Endothelial cell of umbilical vein (primary cell): ENCODE measurements around the gene KMT2B. TPM values are rescaled to one million over a fixed set of nuclear protein-coding genes. Genes with fewer than 3 reads are reported as not detected.

Experiments
- BruUV-seq: library from RNA; stranded (reverse); fragments of 400-500 nt; replicated peaks from 2 replicates; lab custom pipeline; 2021; lab: Mats Ljungman, UMichigan
- CTCF ChIA-PET: fragments of 300-600, 350-600 bp; sonication (Branson Sonifier 250); formaldehyde crosslinking; loops from one replicate; lab custom pipeline; 2021; ENCODE audit warnings: antibody characterized with exemption, inconsistent platforms; lab: Charles Lee
- POLR2A ChIA-PET: fragments of 300-600, 350-600 bp; sonication (Branson Sonifier 250); formaldehyde crosslinking; loops from one replicate; lab custom pipeline; 2021; ENCODE audit warnings: antibody characterized with exemption, inconsistent platforms; lab: Charles Lee
- DNase-seq: peaks from one replicate; pipeline ENCODE4 v3.0.0-alpha.2; 2011; ENCODE audit warnings: low read depth, low spot score
- FAIRE-seq: peaks from 2 replicates; lab custom pipeline; 2011; peaks lifted over from hg19 to GRCh38; lab: Jason Lieb, UNC
- H2AFZ ChIP-seq: 2 replicates; pipeline ENCODE4 v1.6.0; 2012; ENCODE audit warnings: low read depth, low read length, control low read depth, inconsistent platforms
- H3K27ac ChIP-seq: 2 replicates; pipeline ENCODE4 v1.5.1; 2011; ENCODE audit warnings: low read depth, mild to moderate bottlenecking, control low read depth, low read length, moderate library complexity; ENCODE audit not compliant: insufficient read depth
- H3K27me3 ChIP-seq, 2 experiments: 2 replicates each; pipeline versions ENCODE4 v1.6.0 to v1.6.1; 2011; ENCODE audit warnings: low read length in 2 of 2, mixed read lengths in 1 of 2; ENCODE audit not compliant: control insufficient read depth in 2 of 2, insufficient read depth in 2 of 2
- H3K36me3 ChIP-seq, 2 experiments: 2 replicates in 1 of 2; 3 replicates in 1 of 2; pipeline ENCODE4 v1.5.1; 2011; ENCODE audit warnings: low read length in 2 of 2, mild to moderate bottlenecking in 1 of 2, moderate library complexity in 1 of 2; ENCODE audit not compliant: control insufficient read depth in 2 of 2, insufficient read depth in 2 of 2; ENCODE audit errors: extremely low read depth in 1 of 2
- H3K4me1 ChIP-seq: 3 replicates; pipeline ENCODE4 v1.5.1; 2011; ENCODE audit warnings: mild to moderate bottlenecking, low read length; ENCODE audit not compliant: control insufficient read depth, insufficient read depth; ENCODE audit errors: extremely low read depth
- H3K4me2 ChIP-seq: 2 replicates; pipeline ENCODE4 v1.6.1; 2011; ENCODE audit warnings: low read length, control low read depth, mixed read lengths; ENCODE audit not compliant: insufficient read depth
- H3K4me3 ChIP-seq, 3 experiments: fragments of 200-600 bp in 1 of 3; sonication (generic), shearing (Covaris generic) in 1 of 3; replicated peaks in 1 of 3; 2 replicates each; pipeline ENCODE4 v1.5.1; 2011 to 2016; ENCODE audit warnings: control low read depth in 3 of 3, low read length in 3 of 3, mild to moderate bottlenecking in 2 of 3, inconsistent platforms in 1 of 3, low read depth in 1 of 3, moderate library complexity in 1 of 3; ENCODE audit not compliant: insufficient read depth in 1 of 3
- H3K79me2 ChIP-seq: 2 replicates; pipeline ENCODE4 v1.6.0; 2012; ENCODE audit warnings: low read length, inconsistent platforms; ENCODE audit not compliant: control insufficient read depth, insufficient read depth
- H3K9ac ChIP-seq: replicated peaks from 2 replicates; pipeline ENCODE3; 2011; ENCODE audit warnings: low read length, control low read depth; ENCODE audit not compliant: insufficient read depth; ENCODE audit errors: extremely low read depth
- H3K9me1 ChIP-seq: replicated peaks from 3 replicates; pipeline ENCODE4 v1.6.0; 2011; ENCODE audit warnings: mild to moderate bottlenecking, low read length; ENCODE audit not compliant: control insufficient read depth, insufficient read depth; ENCODE audit errors: extremely low read depth
- H3K9me3 ChIP-seq: replicated peaks from 2 replicates; pipeline ENCODE4 v1.5.1; 2012; ENCODE audit warnings: low read length, inconsistent platforms; ENCODE audit not compliant: control insufficient read depth, insufficient read depth
- H4K20me1 ChIP-seq: replicated peaks from 2 replicates; pipeline ENCODE3; 2011; ENCODE audit warnings: mild to moderate bottlenecking, low read length; ENCODE audit not compliant: control insufficient read depth, insufficient read depth; ENCODE audit errors: extremely low read depth
- EZH2 ChIP-seq: IDR thresholded peaks from 2 replicates; pipeline ENCODE4 v1.6.1; 2012; ENCODE audit warnings: borderline replicate concordance, low read depth, mild to moderate bottlenecking, moderate library complexity, low read length, inconsistent platforms; ENCODE audit not compliant: severe bottlenecking
- FOS ChIP-seq: IDR thresholded peaks from 2 replicates; pipeline ENCODE4 v1.6.1; 2011; ENCODE audit warnings: mild to moderate bottlenecking, low read length, moderate library complexity, borderline replicate concordance; ENCODE audit not compliant: insufficient read depth
- GATA2 ChIP-seq: IDR thresholded peaks from 2 replicates; pipeline ENCODE4 v1.7.0; 2011; ENCODE audit warnings: low read depth, mild to moderate bottlenecking, moderate library complexity, mixed read lengths, low read length; ENCODE audit not compliant: insufficient read length, insufficient read depth
- JUN ChIP-seq: IDR thresholded peaks from 2 replicates; pipeline ENCODE4 v1.6.1; 2011; ENCODE audit warnings: borderline replicate concordance, low read depth; ENCODE audit not compliant: insufficient read length, insufficient read depth
- MYC ChIP-seq: IDR thresholded peaks from one replicate; pipeline ENCODE4 v1.6.1; 2011; ENCODE audit warnings: mild to moderate bottlenecking, low read depth, low read length
- POLR2A ChIP-seq: IDR thresholded peaks from 2 replicates; pipeline ENCODE4 v1.6.1; 2012; ENCODE audit warnings: low read depth, mild to moderate bottlenecking, control low read depth, low read length
- POLR2AphosphoS5 ChIP-seq: IDR thresholded peaks from 2 replicates; pipeline ENCODE4 v1.6.1; 2012; ENCODE audit warnings: low read depth, mild to moderate bottlenecking, control low read depth, low read length, moderate library complexity; ENCODE audit not compliant: insufficient read depth
- dilution Hi-C: fragments of 300-500 bp; cut with MboI; formaldehyde crosslinking; loops from one replicate; pipeline ENCODE4 v1.15.0; 2019; ENCODE audit warnings: low sequenced_read_pairs; ENCODE audit not compliant: extremely low pct_ligation_motif_present
- intact Hi-C: fragments of 100-400 bp; cut with micrococcal nuclease; formaldehyde crosslinking; loops from one replicate; pipeline ENCODE4 v1.10.0; 2022
- polyA plus RNA-seq, 4 experiments: library from polyadenylated mRNA; depleted of rRNA in 3 of 4; stranded (reverse) in 3 of 4; unstranded in 1 of 4; fragments of >200 nt; gene quantifications; 2 replicates each; pipeline versions ENCODE4 v1.2.1 to v1.2.3, GENCODE V29; 2011 to 2012; ENCODE audit warnings: missing spikeins in 1 of 4
- total RNA-seq: library from RNA; stranded (reverse); gene quantifications from 2 replicates; pipeline ENCODE4 v1.2.3, GENCODE V29; 2021
- TF ChIP-seq, protein P1 (sequence below): IDR thresholded peaks from 2 replicates; pipeline ENCODE4 v1.6.1; 2011; ENCODE audit not compliant: insufficient read depth, insufficient read length
- TF ChIP-seq, protein P2 (sequence below), 2 donors: IDR thresholded peaks; 1 replicate in 1 of 2; 2 replicates in 1 of 2; pipeline ENCODE4 v1.5.1; 2011; ENCODE audit warnings: low read length in 2 of 2, mild to moderate bottlenecking in 2 of 2, moderate library complexity in 2 of 2, control low read depth in 1 of 2, inconsistent platforms in 1 of 2, low read depth in 1 of 2; ENCODE audit not compliant: insufficient read depth in 1 of 2; ENCODE audit errors: extremely low read depth in 1 of 2

KMT2B gene
- total and polyA plus RNA-seq, 2 donors (not counting 3 experiments of a cell fraction or from before 2014, with no cell fraction given) = 28.4 to 37.2 TPM

DNA sequence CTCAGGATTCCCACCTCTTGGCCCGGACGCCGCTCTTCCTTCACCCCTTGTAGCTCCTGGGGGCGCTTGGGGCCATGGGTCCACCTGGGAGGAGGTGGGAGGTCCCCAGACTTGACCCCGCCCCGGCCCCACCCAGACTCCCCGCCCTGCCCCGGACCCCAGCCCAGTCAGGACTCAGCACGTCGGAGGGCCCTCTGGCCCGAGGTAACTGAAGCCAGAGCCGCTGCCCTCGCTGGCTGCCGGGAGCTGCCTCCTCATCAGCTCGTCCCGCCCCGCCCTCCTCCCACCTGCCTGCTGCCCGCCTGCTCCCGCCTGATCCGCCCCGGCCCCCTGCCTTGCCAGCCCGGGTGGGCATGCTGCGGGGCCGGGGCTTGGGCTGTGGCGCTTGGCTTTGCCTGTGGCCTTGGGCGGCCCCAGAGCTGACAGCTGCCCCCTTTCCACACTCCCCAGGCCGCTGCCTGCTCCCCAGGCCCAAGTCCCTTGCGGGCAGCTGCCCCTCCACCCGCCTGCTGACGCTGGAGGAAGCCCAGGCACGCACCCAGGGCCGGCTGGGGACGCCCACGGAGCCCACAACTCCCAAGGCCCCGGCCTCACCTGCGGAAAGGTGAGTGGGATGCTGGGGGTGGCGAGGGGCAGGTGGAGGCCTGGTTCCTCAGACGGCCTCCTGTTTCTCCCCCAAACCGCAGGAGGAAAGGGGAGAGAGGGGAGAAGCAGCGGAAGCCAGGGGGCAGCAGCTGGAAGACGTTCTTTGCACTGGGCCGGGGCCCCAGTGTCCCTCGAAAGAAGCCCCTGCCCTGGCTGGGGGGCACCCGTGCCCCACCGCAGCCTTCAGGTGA lies 66.9 kb downstream of the KMT2B start:
- Histone ChIP-seq H3K4me1 (no peaks in the 10 kb centered on the region), H3K9me1 (no peaks in the 10 kb centered on the region), H3K79me2 (no peaks in the 10 kb centered on the region), H3K9me3 (no peaks in the 10 kb centered on the region), H3K27ac (no peak overlapping the region), H3K36me3 (peaks cover 0 to 4% of the 10 kb centered on the region in 2 experiments), H3K27me3 (no peaks in the 10 kb centered on the region), H4K20me1 (no peaks in the 10 kb centered on the region), H2AFZ (no peak overlapping the region), H3K4me3 (no peak overlapping the region), H3K4me2 (no peak overlapping the region), H3K9ac (no peak overlapping the region)
- POLR2A ChIA-PET = no interaction called here
- TF ChIP-seq POLR2AphosphoS5 = no peak
- no peak for TF ChIP-seq FOS
- no peak for TF ChIP-seq JUN
- TF ChIP-seq, protein P1, sequence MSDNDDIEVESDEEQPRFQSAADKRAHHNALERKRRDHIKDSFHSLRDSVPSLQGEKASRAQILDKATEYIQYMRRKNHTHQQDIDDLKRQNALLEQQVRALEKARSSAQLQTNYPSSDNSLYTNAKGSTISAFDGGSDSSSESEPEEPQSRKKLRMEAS = no peak
- no peak for TF ChIP-seq POLR2A
- FAIRE-seq (no peak), DNase-seq (no peak)
- dilution Hi-C loops = no loop called here
- CTCF ChIA-PET = interaction anchor here (0.6 kb wide), 1 partner anchor 122 kb away, joined by 4 read pairs; no protein-coding TSS in a partner anchor
- BruUV-seq = no TSS peak
- intact Hi-C loops = no loop called here

DNA sequence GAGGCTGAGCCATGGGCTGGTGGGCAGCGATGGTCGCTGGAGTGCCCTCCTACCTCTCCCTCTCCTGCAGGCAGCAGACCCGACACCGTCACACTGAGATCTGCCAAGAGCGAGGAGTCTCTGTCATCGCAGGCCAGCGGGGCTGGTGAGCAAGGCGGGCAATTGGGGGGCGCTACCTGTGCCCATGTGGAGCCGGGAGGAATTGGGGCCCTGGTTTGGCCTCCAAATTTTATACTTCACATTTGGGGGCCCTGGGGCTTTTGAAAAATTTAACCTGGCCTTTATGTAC lies 67.5 kb downstream of the KMT2B start:
- no peaks in the 10 kb centered on the region for H3K9me1 ChIP-seq
- FAIRE-seq (no peak), DNase-seq (no peak)
- intact Hi-C loops = no loop called here
- no peaks in the 10 kb centered on the region for H4K20me1 ChIP-seq
- TF ChIP-seq, protein P2, sequence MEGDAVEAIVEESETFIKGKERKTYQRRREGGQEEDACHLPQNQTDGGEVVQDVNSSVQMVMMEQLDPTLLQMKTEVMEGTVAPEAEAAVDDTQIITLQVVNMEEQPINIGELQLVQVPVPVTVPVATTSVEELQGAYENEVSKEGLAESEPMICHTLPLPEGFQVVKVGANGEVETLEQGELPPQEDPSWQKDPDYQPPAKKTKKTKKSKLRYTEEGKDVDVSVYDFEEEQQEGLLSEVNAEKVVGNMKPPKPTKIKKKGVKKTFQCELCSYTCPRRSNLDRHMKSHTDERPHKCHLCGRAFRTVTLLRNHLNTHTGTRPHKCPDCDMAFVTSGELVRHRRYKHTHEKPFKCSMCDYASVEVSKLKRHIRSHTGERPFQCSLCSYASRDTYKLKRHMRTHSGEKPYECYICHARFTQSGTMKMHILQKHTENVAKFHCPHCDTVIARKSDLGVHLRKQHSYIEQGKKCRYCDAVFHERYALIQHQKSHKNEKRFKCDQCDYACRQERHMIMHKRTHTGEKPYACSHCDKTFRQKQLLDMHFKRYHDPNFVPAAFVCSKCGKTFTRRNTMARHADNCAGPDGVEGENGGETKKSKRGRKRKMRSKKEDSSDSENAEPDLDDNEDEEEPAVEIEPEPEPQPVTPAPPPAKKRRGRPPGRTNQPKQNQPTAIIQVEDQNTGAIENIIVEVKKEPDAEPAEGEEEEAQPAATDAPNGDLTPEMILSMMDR (IDR thresholded peaks at IDR 0.05; ENCODE audit: extremely low read depth in 1 of 2, insufficient read depth in 1 of 2, low read depth in 1 of 2, low read length in 2 of 2) = no peak
- TF ChIP-seq EZH2 (no peak), POLR2AphosphoS5 (no peak), POLR2A (no peak), FOS (no peak), MYC (no peak), GATA2 (no peak), JUN (no peak)
- TF ChIP-seq, protein P1 = no peak
- H3K4me3 ChIP-seq = no peak overlapping the region
- no TSS peak for BruUV-seq
- peaks cover 0 to 4% of the 10 kb centered on the region in 2 experiments for H3K36me3 ChIP-seq
- H3K4me2 ChIP-seq = no peak overlapping the region
- H2AFZ ChIP-seq = no peak overlapping the region
- dilution Hi-C loops = no loop called here
- no peaks in the 10 kb centered on the region for H3K79me2 ChIP-seq
- no peak overlapping the region for H3K27ac ChIP-seq
- POLR2A ChIA-PET = interaction anchor here (0.9 kb wide), 1 partner anchor 37 kb away, joined by 3 read pairs; the partner anchor contains the start of gene LIN37
- no peaks in the 10 kb centered on the region for H3K9me3 ChIP-seq
- CTCF ChIA-PET = no interaction called here
- no peaks in the 10 kb centered on the region for H3K4me1 ChIP-seq
- no peaks in the 10 kb centered on the region for H3K27me3 ChIP-seq
- no peak overlapping the region for H3K9ac ChIP-seq
